Measurements from ENCODE around the gene CD3G. TPM values are rescaled to one million over a fixed set of nuclear protein-coding genes. Genes with fewer than 3 reads are reported as not detected.

The CD3G gene
- total and polyA plus RNA-seq, 9 of the 15 experiments (the other 6 are each of a cell fraction or from before 2014, with no cell fraction given): 0.30 to 1.7 (median 0.47) TPM

- TF ChIP-seq ZNF639 (CRISPR knock-in tag; conservative IDR thresholded peaks at IDR 0.05 in 1 of 2, IDR thresholded peaks at IDR 0.05 in 1 of 2) (no peak), KHSRP (IDR thresholded peaks at IDR 0.05) (no peak), CGGBP1 (CRISPR knock-in tag; IDR thresholded peaks at IDR 0.05) (no peak), SAFB2 (IDR thresholded peaks at IDR 0.05; ENCODE audit: borderline replicate concordance, low read depth, low read length, severe bottlenecking) (no peak), ZNF668 (CRISPR knock-in tag; IDR thresholded peaks at IDR 0.05) (no peak)
These were observed 48.9 kb upstream of the CD3G start (continued) for GRCh38 chr11:118295199-118295598.

- H3K4me2 ChIP-seq (ENCODE audit: insufficient read depth, low read length): no peak overlapping the region
- peak; percentile 77 for ATAC-seq
- no peaks in the 10 kb centered on the region for H3K9me1 ChIP-seq (ENCODE audit: control insufficient read depth, insufficient read depth, low read length)
- FAIRE-seq: peak; percentile 80
- H3K4me3 ChIP-seq: no peak overlapping the region
- no TSS peak for BruUV-seq (replicated peaks)
- no peaks in the 10 kb centered on the region for H3K79me2 ChIP-seq (ENCODE audit: control insufficient read depth, insufficient read depth, low read length)
- H3K4me1 ChIP-seq (replicated peaks in 1 of 2; ENCODE audit: control insufficient read depth in 2 of 2, insufficient read depth in 2 of 2, low read length in 2 of 2): no peaks in the 10 kb centered on the region; a peak in 1 of 5 replicates
- no peaks in the 10 kb centered on the region for H3K36me3 ChIP-seq (ENCODE audit: control insufficient read depth, insufficient read depth, low read length)
- peaks cover 4 to 10% of the 10 kb centered on the region in 2 experiments; a peak in 2 of 5 replicates for H3K27me3 ChIP-seq (ENCODE audit: control insufficient read depth in 2 of 2, insufficient read depth in 2 of 2, low read length in 2 of 2)
- H3K9me3 ChIP-seq (replicated peaks; ENCODE audit: control insufficient read depth, insufficient read depth, low read depth, low read length): no peaks in the 10 kb centered on the region
- in situ Hi-C loops (cut with MboI): loop anchor here (5.0 kb wide), 1 partner anchor 99 kb away; no protein-coding TSS in a partner anchor
- no peak overlapping the region for H3K27ac ChIP-seq (ENCODE audit: extremely low read depth, low read depth, low read length)
- ChIA-PET POLR2A (interaction anchor here (0.7 kb wide), 1 partner anchor 11 kb away, joined by 3 read pairs; no protein-coding TSS in a partner anchor), CTCF (ENCODE audit: low intra/inter-chr PET ratio) (interaction anchor here (0.5 to 2.2 kb wide), 3 partner anchors 57 to 193 kb away, joined by 3 to 17 read pairs (median 4); no protein-coding TSS in a partner anchor)
- no peak overlapping the region for H2AFZ ChIP-seq (ENCODE audit: low read depth, low read length)
- DNase-seq (ENCODE audit: extremely low read depth in 1 of 4, low spot score in 3 of 4): peak in 2 of 4 experiments; percentile 32 to 50
- no peak overlapping the region for H3K9ac ChIP-seq (ENCODE audit: insufficient read depth in 1 of 2, low read depth in 2 of 2, low read length in 2 of 2)
- no peaks in the 10 kb centered on the region for H4K20me1 ChIP-seq (replicated peaks; ENCODE audit: control insufficient read depth, insufficient read depth, low read length)
- intact Hi-C loops (cut with micrococcal nuclease): loop anchor here (1.0 to 5.0 kb wide), 3 partner anchors 57 to 271 kb away; partner anchors contain the start of gene IFT46
- WGBS (ENCODE audit: insufficient coverage, low coverage, missing lambda C conversion rate): 6% methylated on average over 3 of the region's 3 CpGs
- TF ChIP-seq DIDO1 (tag; IDR thresholded peaks at IDR 0.05; ENCODE audit: low read depth) (no peak), MXD1 (CRISPR knock-in tag; IDR thresholded peaks at IDR 0.05; ENCODE audit: borderline replicate concordance, poor library complexity, severe bottlenecking) (no peak), DEAF1 (CRISPR knock-in tag; IDR thresholded peaks at IDR 0.05) (0 out of 2 replicates have a peak, but pooled peaks have one; percentile 25), TFE3 (CRISPR knock-in tag; IDR thresholded peaks at IDR 0.05) (no peak), ZC3H8 (IDR thresholded peaks at IDR 0.05) (no peak)
These were observed 48.2 kb upstream of the CD3G start for GRCh38 chr11:118295815-118296454.
